HepG2 (cell line): Measurements from ENCODE around the gene DDX28. TPM values are rescaled to one million over a fixed set of nuclear protein-coding genes. Genes with fewer than 3 reads are reported as not detected.

Experiments
- CEBPG ChIP-seq: IDR thresholded peaks from 2 replicates; pipeline ENCODE4 v1.6.1; 2016
- CENPT ChIP-seq: sonication (generic); formaldehyde crosslinking; IDR thresholded peaks from 2 replicates; pipeline ENCODE4 v1.8.0; 2022; ENCODE audit warnings: low read depth, mild to moderate bottlenecking, moderate library complexity, missing genetic modification reagents
- CSRNP2 ChIP-seq: sonication (generic); formaldehyde crosslinking; conservative IDR thresholded peaks from 2 replicates; pipeline ENCODE4 v1.8.0; 2022; ENCODE audit warnings: low read depth, missing genetic modification reagents
- JARID2 ChIP-seq: sonication (generic); formaldehyde crosslinking; IDR thresholded peaks from 2 replicates; pipeline ENCODE4 v1.8.1; 2023; ENCODE audit warnings: missing genetic modification reagents, inconsistent platforms; ENCODE audit not compliant: insufficient replicate concordance
- KDM6A ChIP-seq: IDR thresholded peaks from 2 replicates; pipeline ENCODE4 v1.6.1; 2016; ENCODE audit warnings: low read depth
- MTA1 ChIP-seq: sonication (generic); formaldehyde crosslinking; IDR thresholded peaks from 2 replicates; pipeline ENCODE4 v1.4.0; 2020; ENCODE audit warnings: missing genetic modification reagents, mild to moderate bottlenecking, borderline replicate concordance
- NFIC ChIP-seq: IDR thresholded peaks from 2 replicates; pipeline ENCODE4 v1.6.1; 2012; ENCODE audit warnings: mild to moderate bottlenecking, low read length, inconsistent platforms
- NR2F1 ChIP-seq, 2 experiments: fragments of 450-650 bp in 1 of 2; formaldehyde crosslinking in 1 of 2; IDR thresholded peaks; 2 replicates each; pipeline versions ENCODE4 v1.5.0 to v1.6.1; 2016 to 2020; ENCODE audit warnings: mild to moderate bottlenecking in 1 of 2, missing compliant biosample characterization in 1 of 2, missing genetic modification reagents in 1 of 2, moderate library complexity in 1 of 2
- SAP130 ChIP-seq: IDR thresholded peaks from 2 replicates; pipeline ENCODE4 v1.6.1; 2016; ENCODE audit warnings: low read depth
- SP4 ChIP-seq: sonication (generic); formaldehyde crosslinking; IDR thresholded peaks from 2 replicates; pipeline ENCODE4 v1.8.1; 2023; ENCODE audit warnings: mild to moderate bottlenecking, missing genetic modification reagents
- TOE1 ChIP-seq: sonication (generic); formaldehyde crosslinking; IDR thresholded peaks from 2 replicates; pipeline ENCODE4 v1.4.0; 2020; ENCODE audit warnings: mild to moderate bottlenecking, missing genetic modification reagents
- ZBTB8A ChIP-seq: sonication (generic); formaldehyde crosslinking; IDR thresholded peaks from 2 replicates; pipeline ENCODE4 v1.4.0; 2020; ENCODE audit warnings: mild to moderate bottlenecking, low read depth, missing genetic modification reagents, borderline replicate concordance
- ZFY ChIP-seq: sonication (generic); formaldehyde crosslinking; IDR thresholded peaks from 2 replicates; pipeline ENCODE4 v1.4.0; 2020; ENCODE audit warnings: missing genetic modification reagents
- ZNF441 ChIP-seq: sonication (generic); formaldehyde crosslinking; IDR thresholded peaks from 2 replicates; pipeline ENCODE4 v1.7.0; 2021; ENCODE audit warnings: missing genetic modification reagents, borderline replicate concordance
- ZNF460 ChIP-seq: sonication (generic); formaldehyde crosslinking; IDR thresholded peaks from 2 replicates; pipeline ENCODE4 v1.5.1; 2020; ENCODE audit warnings: missing genetic modification reagents, mild to moderate bottlenecking, borderline replicate concordance
- ZNF709 ChIP-seq: sonication (generic); formaldehyde crosslinking; IDR thresholded peaks from 2 replicates; pipeline ENCODE4 v1.5.0; 2020; ENCODE audit warnings: mild to moderate bottlenecking, missing genetic modification reagents
- ZNF891 ChIP-seq: sonication (generic); formaldehyde crosslinking; IDR thresholded peaks from 2 replicates; pipeline ENCODE4 v1.5.0; 2020; ENCODE audit warnings: mild to moderate bottlenecking, missing genetic modification reagents
- ZSCAN20 ChIP-seq: sonication (generic); formaldehyde crosslinking; IDR thresholded peaks from 2 replicates; pipeline ENCODE4 v1.4.0; 2020; ENCODE audit warnings: missing genetic modification reagents, mild to moderate bottlenecking, borderline replicate concordance
- ZSCAN30 ChIP-seq: sonication (generic); formaldehyde crosslinking; IDR thresholded peaks from 2 replicates; pipeline ENCODE4 v1.5.0; 2020; ENCODE audit warnings: mild to moderate bottlenecking, missing genetic modification reagents
- polyA plus RNA-seq, 8 experiments: library from polyadenylated mRNA; depleted of rRNA in 3 of 8; stranded (reverse) in 7 of 8; unstranded in 1 of 8; fragments of >200 nt; fragmentation: Illumina TruSeq in 4 of 8; extraction: Trizol in 4 of 8; gene quantifications; 2 replicates each; pipeline versions ENCODE4 v1.2.1 to v1.2.3, GENCODE V29; 2011 to 2016; ENCODE audit warnings: low read depth in 4 of 8, missing spikeins in 1 of 8, mixed read lengths in 1 of 8; ENCODE audit not compliant: insufficient read depth in 1 of 8
- total RNA-seq, 5 experiments: library from RNA; depleted of rRNA; stranded (reverse); fragments of >200 nt; fragmentation: Illumina TruSeq; extraction: Trizol; gene quantifications; 2 replicates each; pipeline ENCODE4 v1.2.3, GENCODE V29; 2016; ENCODE audit warnings: low read depth in 1 of 5
- TF ChIP-seq, protein P1 (sequence below): sonication (generic); formaldehyde crosslinking; IDR thresholded peaks from 2 replicates; pipeline ENCODE4 v1.4.0; 2020; ENCODE audit warnings: mild to moderate bottlenecking, missing genetic modification reagents, borderline replicate concordance
- TF ChIP-seq, protein P2 (sequence below): sonication (generic); formaldehyde crosslinking; conservative IDR thresholded peaks from 2 replicates; pipeline ENCODE4 v1.5.0; 2020; ENCODE audit warnings: missing genetic modification reagents
- TF ChIP-seq, protein P3 (sequence below): sonication (generic); formaldehyde crosslinking; IDR thresholded peaks from 2 replicates; pipeline ENCODE4 v1.5.0; 2020; ENCODE audit warnings: missing genetic modification reagents, mild to moderate bottlenecking, borderline replicate concordance
- TF ChIP-seq, protein P4 (sequence below): sonication (generic); formaldehyde crosslinking; IDR thresholded peaks from 2 replicates; pipeline ENCODE4 v1.5.1; 2020; ENCODE audit warnings: mild to moderate bottlenecking, moderate library complexity, missing genetic modification reagents

The DDX28 gene
- total and polyA plus RNA-seq, 2 of the 13 experiments (the other 11 are each of a cell fraction or from before 2014, with no cell fraction given), result 14.1 to 16.4 TPM

GRCh38 chr16:68005786-68006286 is 17.2 kb downstream of the DDX28 start (continued):
- TF ChIP-seq, protein P1, sequence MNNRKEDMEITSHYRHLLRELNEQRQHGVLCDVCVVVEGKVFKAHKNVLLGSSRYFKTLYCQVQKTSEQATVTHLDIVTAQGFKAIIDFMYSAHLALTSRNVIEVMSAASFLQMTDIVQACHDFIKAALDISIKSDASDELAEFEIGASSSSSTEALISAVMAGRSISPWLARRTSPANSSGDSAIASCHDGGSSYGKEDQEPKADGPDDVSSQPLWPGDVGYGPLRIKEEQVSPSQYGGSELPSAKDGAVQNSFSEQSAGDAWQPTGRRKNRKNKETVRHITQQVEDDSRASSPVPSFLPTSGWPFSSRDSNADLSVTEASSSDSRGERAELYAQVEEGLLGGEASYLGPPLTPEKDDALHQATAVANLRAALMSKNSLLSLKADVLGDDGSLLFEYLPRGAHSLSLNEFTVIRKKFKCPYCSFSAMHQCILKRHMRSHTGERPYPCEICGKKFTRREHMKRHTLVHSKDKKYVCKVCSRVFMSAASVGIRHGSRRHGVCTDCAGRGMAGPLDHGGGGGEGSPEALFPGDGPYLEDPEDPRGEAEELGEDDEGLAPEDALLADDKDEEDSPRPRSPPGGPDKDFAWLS (CRISPR knock-in tag), result no peak
- TF ChIP-seq NR2F1 (CRISPR knock-in tag; IDR thresholded peaks at IDR 0.05), result no peak
- TF ChIP-seq CSRNP2 (CRISPR knock-in tag), result no peak
- TF ChIP-seq ZNF441 (CRISPR knock-in tag), result peak; percentile 88; the same call in 1 of the 2 replicates
- 0 out of 2 replicates have a peak, but pooled peaks have one; percentile 7 for TF ChIP-seq CEBPG
- TF ChIP-seq CENPT (CRISPR knock-in tag), result no peak
- peak; percentile 27; the same call in 1 of the 2 replicates for TF ChIP-seq SAP130 (CRISPR knock-in tag)
- 0 out of 2 replicates have a peak, but pooled peaks have one; percentile 39 for TF ChIP-seq ZNF891 (CRISPR knock-in tag)
- TF ChIP-seq KDM6A (CRISPR knock-in tag), result no peak
- peak; percentile 90 for TF ChIP-seq ZNF460 (CRISPR knock-in tag)
- TF ChIP-seq TOE1, result no peak
- TF ChIP-seq ZSCAN20 (CRISPR knock-in tag), result no peak
- no peak for TF ChIP-seq ZBTB8A (CRISPR knock-in tag)
- TF ChIP-seq ZNF709, result no peak
- no peak for TF ChIP-seq SP4
- TF ChIP-seq ZFY (CRISPR knock-in tag), result no peak
- no peak for TF ChIP-seq JARID2
- no peak for TF ChIP-seq MTA1 (CRISPR knock-in tag)
- TF ChIP-seq, protein P2, sequence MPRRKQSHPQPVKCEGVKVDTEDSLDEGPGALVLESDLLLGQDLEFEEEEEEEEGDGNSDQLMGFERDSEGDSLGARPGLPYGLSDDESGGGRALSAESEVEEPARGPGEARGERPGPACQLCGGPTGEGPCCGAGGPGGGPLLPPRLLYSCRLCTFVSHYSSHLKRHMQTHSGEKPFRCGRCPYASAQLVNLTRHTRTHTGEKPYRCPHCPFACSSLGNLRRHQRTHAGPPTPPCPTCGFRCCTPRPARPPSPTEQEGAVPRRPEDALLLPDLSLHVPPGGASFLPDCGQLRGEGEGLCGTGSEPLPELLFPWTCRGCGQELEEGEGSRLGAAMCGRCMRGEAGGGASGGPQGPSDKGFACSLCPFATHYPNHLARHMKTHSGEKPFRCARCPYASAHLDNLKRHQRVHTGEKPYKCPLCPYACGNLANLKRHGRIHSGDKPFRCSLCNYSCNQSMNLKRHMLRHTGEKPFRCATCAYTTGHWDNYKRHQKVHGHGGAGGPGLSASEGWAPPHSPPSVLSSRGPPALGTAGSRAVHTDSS, result no peak
- TF ChIP-seq ZSCAN30, result no peak
- TF ChIP-seq, protein P3, sequence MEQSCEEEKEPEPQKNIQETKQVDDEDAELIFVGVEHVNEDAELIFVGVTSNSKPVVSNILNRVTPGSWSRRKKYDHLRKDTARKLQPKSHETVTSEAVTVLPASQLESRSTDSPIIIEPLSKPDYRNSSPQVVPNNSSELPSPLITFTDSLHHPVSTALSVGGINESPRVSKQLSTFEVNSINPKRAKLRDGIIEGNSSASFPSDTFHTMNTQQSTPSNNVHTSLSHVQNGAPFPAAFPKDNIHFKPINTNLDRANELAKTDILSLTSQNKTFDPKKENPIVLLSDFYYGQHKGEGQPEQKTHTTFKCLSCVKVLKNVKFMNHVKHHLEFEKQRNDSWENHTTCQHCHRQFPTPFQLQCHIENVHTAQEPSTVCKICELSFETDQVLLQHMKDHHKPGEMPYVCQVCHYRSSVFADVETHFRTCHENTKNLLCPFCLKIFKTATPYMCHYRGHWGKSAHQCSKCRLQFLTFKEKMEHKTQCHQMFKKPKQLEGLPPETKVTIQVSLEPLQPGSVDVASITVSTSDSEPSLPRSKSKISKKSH (CRISPR knock-in tag), result no peak
- TF ChIP-seq, protein P4, sequence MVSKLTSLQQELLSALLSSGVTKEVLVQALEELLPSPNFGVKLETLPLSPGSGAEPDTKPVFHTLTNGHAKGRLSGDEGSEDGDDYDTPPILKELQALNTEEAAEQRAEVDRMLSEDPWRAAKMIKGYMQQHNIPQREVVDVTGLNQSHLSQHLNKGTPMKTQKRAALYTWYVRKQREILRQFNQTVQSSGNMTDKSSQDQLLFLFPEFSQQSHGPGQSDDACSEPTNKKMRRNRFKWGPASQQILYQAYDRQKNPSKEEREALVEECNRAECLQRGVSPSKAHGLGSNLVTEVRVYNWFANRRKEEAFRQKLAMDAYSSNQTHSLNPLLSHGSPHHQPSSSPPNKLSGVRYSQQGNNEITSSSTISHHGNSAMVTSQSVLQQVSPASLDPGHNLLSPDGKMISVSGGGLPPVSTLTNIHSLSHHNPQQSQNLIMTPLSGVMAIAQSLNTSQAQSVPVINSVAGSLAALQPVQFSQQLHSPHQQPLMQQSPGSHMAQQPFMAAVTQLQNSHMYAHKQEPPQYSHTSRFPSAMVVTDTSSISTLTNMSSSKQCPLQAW, result 0 out of 2 replicates have a peak, but pooled peaks have one; percentile 23
- TF ChIP-seq NFIC, result no peak
